ENCODE results near the gene BNC2.
A peak's percentile ranks its signal among the peaks of the same experiment; 100 is the strongest.

The BNC2 gene

DNA sequence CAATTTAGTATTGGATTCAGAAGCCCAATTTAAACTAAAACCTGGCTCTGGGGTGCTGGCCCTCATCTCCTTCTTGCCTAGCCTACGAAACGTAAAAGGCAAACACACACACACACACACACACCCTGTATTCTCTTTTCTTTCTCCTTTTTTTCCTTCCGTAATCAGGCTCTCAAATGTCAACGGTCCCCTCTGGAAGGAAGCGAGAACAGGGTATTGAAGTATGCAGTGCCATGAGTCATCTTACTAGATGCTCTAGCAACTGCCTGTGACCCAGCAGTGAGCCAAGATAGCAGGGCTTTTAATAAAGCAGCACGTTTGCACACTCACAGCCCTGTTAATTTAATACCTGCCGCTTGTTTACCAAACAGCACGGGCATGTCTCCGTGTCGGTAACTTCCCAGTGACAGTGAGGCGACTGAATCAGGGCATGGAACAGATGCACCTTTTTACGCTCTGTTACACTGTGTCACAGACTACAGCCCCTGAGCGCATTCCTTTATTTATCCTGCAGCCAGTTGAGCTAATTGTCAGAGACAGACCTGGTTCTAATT lies 243.8 kb downstream of the BNC2 start (continued):
- TF ChIP-seq, protein P1, sequence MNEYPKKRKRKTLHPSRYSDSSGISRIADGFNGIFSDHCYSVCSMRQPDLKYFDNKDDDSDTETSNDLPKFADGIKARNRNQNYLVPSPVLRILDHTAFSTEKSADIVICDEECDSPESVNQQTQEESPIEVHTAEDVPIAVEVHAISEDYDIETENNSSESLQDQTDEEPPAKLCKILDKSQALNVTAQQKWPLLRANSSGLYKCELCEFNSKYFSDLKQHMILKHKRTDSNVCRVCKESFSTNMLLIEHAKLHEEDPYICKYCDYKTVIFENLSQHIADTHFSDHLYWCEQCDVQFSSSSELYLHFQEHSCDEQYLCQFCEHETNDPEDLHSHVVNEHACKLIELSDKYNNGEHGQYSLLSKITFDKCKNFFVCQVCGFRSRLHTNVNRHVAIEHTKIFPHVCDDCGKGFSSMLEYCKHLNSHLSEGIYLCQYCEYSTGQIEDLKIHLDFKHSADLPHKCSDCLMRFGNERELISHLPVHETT (tag by site-specific recombination; IDR thresholded peaks at IDR 0.05) = no peak
- TF ChIP-seq ZNF837 (tag by site-specific recombination; IDR thresholded peaks at IDR 0.05) = no peak
- 0 out of 2 replicates have a peak, but pooled peaks have one; percentile 22 for TF ChIP-seq ZNF10 (tag by site-specific recombination; IDR thresholded peaks at IDR 0.05)
- TF ChIP-seq, protein P2, sequence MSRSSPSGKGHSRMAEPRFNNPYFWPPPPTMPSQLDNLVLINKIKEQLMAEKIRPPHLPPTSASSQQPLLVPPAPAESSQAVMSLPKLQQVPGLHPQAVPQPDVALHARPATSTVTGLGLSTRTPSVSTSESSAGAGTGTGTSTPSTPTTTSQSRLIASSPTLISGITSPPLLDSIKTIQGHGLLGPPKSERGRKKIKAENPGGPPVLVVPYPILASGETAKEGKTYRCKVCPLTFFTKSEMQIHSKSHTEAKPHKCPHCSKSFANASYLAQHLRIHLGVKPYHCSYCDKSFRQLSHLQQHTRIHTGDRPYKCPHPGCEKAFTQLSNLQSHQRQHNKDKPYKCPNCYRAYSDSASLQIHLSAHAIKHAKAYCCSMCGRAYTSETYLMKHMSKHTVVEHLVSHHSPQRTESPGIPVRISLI (tag by site-specific recombination; IDR thresholded peaks at IDR 0.05) = peak; percentile 81; the same call in 1 of the 2 replicates
- no peak for TF ChIP-seq ZNF394 (tag by site-specific recombination; IDR thresholded peaks at IDR 0.05; ENCODE audit: borderline replicate concordance)
- no peak for TF ChIP-seq ZNF239 (tag by site-specific recombination; IDR thresholded peaks at IDR 0.05)
- TF ChIP-seq ZNF292 (tag by site-specific recombination; IDR thresholded peaks at IDR 0.05; ENCODE audit: borderline replicate concordance, low read depth) = no peak
- no peak for TF ChIP-seq ZNF302 (tag by site-specific recombination; IDR thresholded peaks at IDR 0.05; ENCODE audit: low read depth)
- TF ChIP-seq IKZF3 (tag by site-specific recombination; IDR thresholded peaks at IDR 0.05) = 0 out of 2 replicates have a peak, but pooled peaks have one; percentile 44
- TF ChIP-seq ZBTB17 (tag by site-specific recombination; IDR thresholded peaks at IDR 0.05) = peak; percentile 67
- TF ChIP-seq, protein P3, sequence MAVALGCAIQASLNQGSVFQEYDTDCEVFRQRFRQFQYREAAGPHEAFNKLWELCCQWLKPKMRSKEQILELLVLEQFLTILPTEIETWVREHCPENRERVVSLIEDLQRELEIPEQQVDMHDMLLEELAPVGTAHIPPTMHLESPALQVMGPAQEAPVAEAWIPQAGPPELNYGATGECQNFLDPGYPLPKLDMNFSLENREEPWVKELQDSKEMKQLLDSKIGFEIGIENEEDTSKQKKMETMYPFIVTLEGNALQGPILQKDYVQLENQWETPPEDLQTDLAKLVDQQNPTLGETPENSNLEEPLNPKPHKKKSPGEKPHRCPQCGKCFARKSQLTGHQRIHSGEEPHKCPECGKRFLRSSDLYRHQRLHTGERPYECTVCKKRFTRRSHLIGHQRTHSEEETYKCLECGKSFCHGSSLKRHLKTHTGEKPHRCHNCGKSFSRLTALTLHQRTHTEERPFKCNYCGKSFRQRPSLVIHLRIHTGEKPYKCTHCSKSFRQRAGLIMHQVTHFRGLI (tag by site-specific recombination; IDR thresholded peaks at IDR 0.05) = no peak
- no peak for TF ChIP-seq BCL11A (tag by site-specific recombination; IDR thresholded peaks at IDR 0.05; ENCODE audit: low read depth)
- TF ChIP-seq ZNF529 (tag by site-specific recombination; IDR thresholded peaks at IDR 0.05; ENCODE audit: insufficient replicate concordance) = no peak
- peak; percentile 9; the same call in 1 of the 2 replicates for TF ChIP-seq HOXD13 (CRISPR knock-in tag; IDR thresholded peaks at IDR 0.05; ENCODE audit: borderline replicate concordance)
- TF ChIP-seq ZNF184 (tag by site-specific recombination; IDR thresholded peaks at IDR 0.05) = no peak
- TF ChIP-seq ZNF114 (tag by site-specific recombination; IDR thresholded peaks at IDR 0.05) = no peak
- no peak for TF ChIP-seq ZFP69B (tag by site-specific recombination; IDR thresholded peaks at IDR 0.05)
- TF ChIP-seq, protein P4, sequence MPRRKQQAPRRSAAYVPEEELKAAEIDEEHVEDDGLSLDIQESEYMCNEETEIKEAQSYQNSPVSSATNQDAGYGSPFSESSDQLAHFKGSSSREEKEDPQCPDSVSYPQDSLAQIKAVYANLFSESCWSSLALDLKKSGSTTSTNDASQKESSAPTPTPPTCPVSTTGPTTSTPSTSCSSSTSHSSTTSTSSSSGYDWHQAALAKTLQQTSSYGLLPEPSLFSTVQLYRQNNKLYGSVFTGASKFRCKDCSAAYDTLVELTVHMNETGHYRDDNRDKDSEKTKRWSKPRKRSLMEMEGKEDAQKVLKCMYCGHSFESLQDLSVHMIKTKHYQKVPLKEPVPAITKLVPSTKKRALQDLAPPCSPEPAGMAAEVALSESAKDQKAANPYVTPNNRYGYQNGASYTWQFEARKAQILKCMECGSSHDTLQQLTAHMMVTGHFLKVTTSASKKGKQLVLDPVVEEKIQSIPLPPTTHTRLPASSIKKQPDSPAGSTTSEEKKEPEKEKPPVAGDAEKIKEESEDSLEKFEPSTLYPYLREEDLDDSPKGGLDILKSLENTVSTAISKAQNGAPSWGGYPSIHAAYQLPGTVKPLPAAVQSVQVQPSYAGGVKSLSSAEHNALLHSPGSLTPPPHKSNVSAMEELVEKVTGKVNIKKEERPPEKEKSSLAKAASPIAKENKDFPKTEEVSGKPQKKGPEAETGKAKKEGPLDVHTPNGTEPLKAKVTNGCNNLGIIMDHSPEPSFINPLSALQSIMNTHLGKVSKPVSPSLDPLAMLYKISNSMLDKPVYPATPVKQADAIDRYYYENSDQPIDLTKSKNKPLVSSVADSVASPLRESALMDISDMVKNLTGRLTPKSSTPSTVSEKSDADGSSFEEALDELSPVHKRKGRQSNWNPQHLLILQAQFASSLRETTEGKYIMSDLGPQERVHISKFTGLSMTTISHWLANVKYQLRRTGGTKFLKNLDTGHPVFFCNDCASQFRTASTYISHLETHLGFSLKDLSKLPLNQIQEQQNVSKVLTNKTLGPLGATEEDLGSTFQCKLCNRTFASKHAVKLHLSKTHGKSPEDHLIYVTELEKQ (tag by site-specific recombination; IDR thresholded peaks at IDR 0.05; ENCODE audit: borderline replicate concordance) = no peak
- TF ChIP-seq, protein P5, sequence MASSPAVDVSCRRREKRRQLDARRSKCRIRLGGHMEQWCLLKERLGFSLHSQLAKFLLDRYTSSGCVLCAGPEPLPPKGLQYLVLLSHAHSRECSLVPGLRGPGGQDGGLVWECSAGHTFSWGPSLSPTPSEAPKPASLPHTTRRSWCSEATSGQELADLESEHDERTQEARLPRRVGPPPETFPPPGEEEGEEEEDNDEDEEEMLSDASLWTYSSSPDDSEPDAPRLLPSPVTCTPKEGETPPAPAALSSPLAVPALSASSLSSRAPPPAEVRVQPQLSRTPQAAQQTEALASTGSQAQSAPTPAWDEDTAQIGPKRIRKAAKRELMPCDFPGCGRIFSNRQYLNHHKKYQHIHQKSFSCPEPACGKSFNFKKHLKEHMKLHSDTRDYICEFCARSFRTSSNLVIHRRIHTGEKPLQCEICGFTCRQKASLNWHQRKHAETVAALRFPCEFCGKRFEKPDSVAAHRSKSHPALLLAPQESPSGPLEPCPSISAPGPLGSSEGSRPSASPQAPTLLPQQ (tag by site-specific recombination; IDR thresholded peaks at IDR 0.05) = 0 out of 2 replicates have a peak, but pooled peaks have one; percentile 17
- TF ChIP-seq ZNF670 (tag by site-specific recombination; IDR thresholded peaks at IDR 0.05; ENCODE audit: low read depth) = no peak
- TF ChIP-seq ZNF747 (tag by site-specific recombination; IDR thresholded peaks at IDR 0.05) = no peak
- TF ChIP-seq ZXDB (tag by site-specific recombination; IDR thresholded peaks at IDR 0.05) = 0 out of 2 replicates have a peak, but pooled peaks have one; percentile 38
- TF ChIP-seq BCL11B (tag by site-specific recombination; IDR thresholded peaks at IDR 0.05; ENCODE audit: low read depth) = no peak
- no peak for TF ChIP-seq ZNF626 (tag by site-specific recombination; IDR thresholded peaks at IDR 0.05)
- no peak for TF ChIP-seq ZNF174 (tag by site-specific recombination; IDR thresholded peaks at IDR 0.05)
- TF ChIP-seq ZBTB20 (tag by site-specific recombination; IDR thresholded peaks at IDR 0.05) = no peak; the same call in 1 of the 2 replicates
- TF ChIP-seq OSR2 (tag by site-specific recombination; IDR thresholded peaks at IDR 0.05) = peak; percentile 29; the same call in 1 of the 2 replicates
- no peak for TF ChIP-seq ZSCAN30 (tag by site-specific recombination; IDR thresholded peaks at IDR 0.05)
- TF ChIP-seq ZNF133 (tag by site-specific recombination; IDR thresholded peaks at IDR 0.05) = no peak
- TF ChIP-seq KLF7 (tag by site-specific recombination; IDR thresholded peaks at IDR 0.05; ENCODE audit: borderline replicate concordance) = no peak

All from HEK293 (cell line).